ENCODE data around the gene ELMOD2.
"Not testable (repeated sequence)": the region's sequence is repeated elsewhere in the genome, so short reads cannot be mapped to it uniquely, and the experiment has no call there.

The ELMOD2 gene

GRCh38 chr4:140523857-140524742 lies at the start of gene ELMOD2:
ELMOD2 (plus strand) TSS chr4:140524168; CDS start chr4:140525429, 1,261 bp downstream.
- DNase-seq (ENCODE audit: low read depth in 2 of 2) = peak; percentile 95

- DNase-seq (ENCODE audit: low read depth in 2 of 2) = no peak
Measured at GRCh38 chr4:140483445-140483844, 40.5 kb upstream of the ELMOD2 start.

- DNase-seq (ENCODE audit: low read depth in 2 of 2) = no peak
Measured at GRCh38 chr4:140485939-140486338, 38.0 kb upstream of the ELMOD2 start.

- DNase-seq (ENCODE audit: low read depth in 2 of 2) = no peak
Measured at GRCh38 chr4:140497405-140497746, 26.6 kb upstream of the ELMOD2 start.

- no peak for DNase-seq (ENCODE audit: low read depth in 2 of 2)
Measured at GRCh38 chr4:140497747-140498636, 26.0 kb upstream of the ELMOD2 start, which contains the start of gene MGAT4D. MGAT4D (minus strand) TSS chr4:140498293; CDS start chr4:140498222, 71 bp downstream.

- no peak for DNase-seq (ENCODE audit: low read depth in 2 of 2)
Measured at GRCh38 chr4:140499391-140499790, 24.6 kb upstream of the ELMOD2 start.

GRCh38 chr4:140504261-140504660 lies 19.7 kb upstream of the ELMOD2 start:
- no peak for DNase-seq (ENCODE audit: low read depth in 2 of 2)

GRCh38 chr4:140513765-140514164 lies 10.2 kb upstream of the ELMOD2 start:
- DNase-seq (ENCODE audit: low read depth in 2 of 2) = not testable (repeated sequence)

GRCh38 chr4:140515423-140515822 lies 8.5 kb upstream of the ELMOD2 start:
- DNase-seq (ENCODE audit: low read depth in 2 of 2) = no peak

- DNase-seq (ENCODE audit: low read depth in 2 of 2) = no peak
Measured at GRCh38 chr4:140523370-140523856, 555 bp upstream of the ELMOD2 start.

GRCh38 chr4:140529434-140529833 lies 5.5 kb downstream of the ELMOD2 start:
- no peak for DNase-seq (ENCODE audit: low read depth in 2 of 2)

- DNase-seq (ENCODE audit: low read depth in 2 of 2) = no peak
Measured at GRCh38 chr4:140533951-140534480, 10.0 kb downstream of the ELMOD2 start.

- DNase-seq (ENCODE audit: low read depth in 2 of 2) = no peak
Measured at GRCh38 chr4:140556372-140557085, 32.6 kb downstream of the ELMOD2 start.

GRCh38 chr4:140557831-140558435 lies 34.0 kb downstream of the ELMOD2 start:
- DNase-seq (ENCODE audit: low read depth in 2 of 2) = no peak

- DNase-seq (ENCODE audit: low read depth in 2 of 2) = no peak
Measured at GRCh38 chr4:140559696-140560095, 35.7 kb downstream of the ELMOD2 start.

GRCh38 chr4:140568507-140569306 lies 44.7 kb downstream of the ELMOD2 start, which contains the start of gene UCP1:
UCP1 (minus strand) TSS chr4:140568961; CDS start chr4:140568729, 232 bp downstream.
- DNase-seq (ENCODE audit: low read depth in 2 of 2) = no peak

- DNase-seq (ENCODE audit: low read depth in 2 of 2) = no peak
Measured at GRCh38 chr4:140569307-140569638, 45.3 kb downstream of the ELMOD2 start.

- DNase-seq (ENCODE audit: low read depth in 2 of 2) = no peak
Measured at GRCh38 chr4:140571620-140572019, 47.7 kb downstream of the ELMOD2 start.

GRCh38 chr4:140575489-140575888 lies 51.5 kb downstream of the ELMOD2 start:
- DNase-seq (ENCODE audit: low read depth in 2 of 2) = no peak

GRCh38 chr4:140579278-140579677 lies 55.3 kb downstream of the ELMOD2 start:
- DNase-seq (ENCODE audit: low read depth in 2 of 2) = no peak
